ENCODE measurements around the gene FGD3. TPM values are rescaled to one million over a fixed set of nuclear protein-coding genes. Genes with fewer than 3 reads are reported as not detected.

Gene FGD3
- total and polyA plus RNA-seq, 4 donors = 6.1 to 45.9 (median 17.6) TPM

DNA sequence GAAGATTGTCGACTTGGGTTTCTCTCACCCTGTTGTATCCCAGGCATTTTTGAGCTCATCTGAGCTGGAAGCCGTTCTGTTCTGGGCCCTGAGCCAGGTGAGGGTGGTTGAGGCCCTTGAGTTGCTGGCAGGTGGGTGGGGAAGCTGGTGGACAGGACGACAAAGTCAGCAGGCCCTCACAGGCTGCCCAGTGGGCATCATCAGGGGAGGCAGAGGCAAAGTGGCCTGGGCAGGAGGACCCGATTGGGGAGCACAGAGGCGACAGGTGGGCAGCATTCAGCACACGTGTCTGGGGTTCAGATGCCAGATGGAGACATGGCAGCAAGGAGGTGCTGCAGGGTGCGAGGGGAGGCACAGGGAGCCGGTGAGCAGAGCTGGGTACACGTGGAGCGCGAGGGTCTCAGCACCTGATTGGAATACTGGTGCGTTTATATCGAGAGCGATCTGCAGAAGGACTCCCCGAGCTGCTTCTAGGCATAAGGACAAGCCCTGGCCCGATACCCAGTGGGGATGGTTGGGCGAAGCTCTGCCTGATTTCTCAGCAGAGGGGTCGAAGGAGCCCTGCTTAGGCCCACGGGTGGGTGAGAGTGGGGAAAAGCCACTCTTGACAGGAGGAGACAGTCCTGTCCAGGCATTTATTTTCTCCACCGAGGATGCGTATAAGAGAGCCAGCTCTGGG, 62.2 kb downstream of the FGD3 start:
- H3K4me1 ChIP-seq (ENCODE audit: control insufficient read depth in 5 of 5, insufficient read depth in 5 of 5, low read length in 5 of 5) = peaks cover 0 to 5% (median 0%) of the 10 kb centered on the region in 5 donors
- H3K4me3 ChIP-seq = no peak overlapping the region
- no peak overlapping the region for H3K9ac ChIP-seq (ENCODE audit: insufficient read depth in 1 of 2, low read length in 2 of 2)
- TF ChIP-seq, protein P1, sequence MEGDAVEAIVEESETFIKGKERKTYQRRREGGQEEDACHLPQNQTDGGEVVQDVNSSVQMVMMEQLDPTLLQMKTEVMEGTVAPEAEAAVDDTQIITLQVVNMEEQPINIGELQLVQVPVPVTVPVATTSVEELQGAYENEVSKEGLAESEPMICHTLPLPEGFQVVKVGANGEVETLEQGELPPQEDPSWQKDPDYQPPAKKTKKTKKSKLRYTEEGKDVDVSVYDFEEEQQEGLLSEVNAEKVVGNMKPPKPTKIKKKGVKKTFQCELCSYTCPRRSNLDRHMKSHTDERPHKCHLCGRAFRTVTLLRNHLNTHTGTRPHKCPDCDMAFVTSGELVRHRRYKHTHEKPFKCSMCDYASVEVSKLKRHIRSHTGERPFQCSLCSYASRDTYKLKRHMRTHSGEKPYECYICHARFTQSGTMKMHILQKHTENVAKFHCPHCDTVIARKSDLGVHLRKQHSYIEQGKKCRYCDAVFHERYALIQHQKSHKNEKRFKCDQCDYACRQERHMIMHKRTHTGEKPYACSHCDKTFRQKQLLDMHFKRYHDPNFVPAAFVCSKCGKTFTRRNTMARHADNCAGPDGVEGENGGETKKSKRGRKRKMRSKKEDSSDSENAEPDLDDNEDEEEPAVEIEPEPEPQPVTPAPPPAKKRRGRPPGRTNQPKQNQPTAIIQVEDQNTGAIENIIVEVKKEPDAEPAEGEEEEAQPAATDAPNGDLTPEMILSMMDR (IDR thresholded peaks at IDR 0.05; ENCODE audit: control extremely low read depth, extremely low read depth) = no peak
- H3K27ac ChIP-seq (ENCODE audit: low read depth in 1 of 2, low read length in 1 of 2) = no peak overlapping the region
- 87 to 93% methylated on average over 21 of the region's 21 CpGs for WGBS, 2 donors
- no peaks in the 10 kb centered on the region for H3K9me3 ChIP-seq (ENCODE audit: control insufficient read depth in 4 of 4, insufficient read depth in 3 of 4, low read length in 3 of 4)
- H3K36me3 ChIP-seq (ENCODE audit: control insufficient read depth in 4 of 4, insufficient read depth in 4 of 4, low read length in 4 of 4) = peaks cover 0 to 12% (median 0%) of the 10 kb centered on the region in 4 donors
- ATAC-seq (ENCODE audit: insufficient read depth, low FRiP score) (no peak), DNase-seq (no peak)
- H3K27me3 ChIP-seq (ENCODE audit: control insufficient read depth in 3 of 3, insufficient read depth in 3 of 3, low read length in 2 of 3) = no peaks in the 10 kb centered on the region

DNA sequence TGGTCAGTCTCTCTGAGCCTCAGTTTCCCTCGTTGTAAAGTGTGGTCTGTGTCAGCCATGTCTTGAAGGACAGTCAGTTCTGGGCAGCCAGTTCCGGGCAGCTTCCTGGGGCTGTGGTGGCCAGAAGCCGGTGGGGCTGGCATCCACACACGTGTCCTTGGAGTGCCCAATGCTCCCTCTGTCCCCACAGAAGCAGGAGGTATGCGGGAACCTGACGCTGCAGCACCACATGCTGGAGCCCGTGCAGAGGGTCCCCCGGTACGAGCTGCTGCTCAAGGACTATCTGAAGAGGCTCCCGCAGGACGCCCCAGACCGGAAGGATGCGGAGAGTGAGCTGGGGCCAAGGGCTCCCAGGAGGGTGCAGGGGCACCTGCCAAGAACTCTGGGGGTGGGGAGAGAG, 62.7 kb downstream of the FGD3 start:
- Histone ChIP-seq H3K36me3 (ENCODE audit: control insufficient read depth in 4 of 4, insufficient read depth in 4 of 4, low read length in 4 of 4) (peaks cover 0 to 12% (median 0%) of the 10 kb centered on the region in 4 donors), H3K27ac (ENCODE audit: low read depth in 1 of 2, low read length in 1 of 2) (no peak overlapping the region), H3K4me3 (no peak overlapping the region), H3K9ac (ENCODE audit: insufficient read depth in 1 of 2, low read length in 2 of 2) (no peak overlapping the region), H3K4me1 (ENCODE audit: control insufficient read depth in 5 of 5, insufficient read depth in 5 of 5, low read length in 5 of 5) (peaks cover 0 to 5% (median 0%) of the 10 kb centered on the region in 5 donors), H3K27me3 (ENCODE audit: control insufficient read depth in 3 of 3, insufficient read depth in 3 of 3, low read length in 2 of 3) (no peaks in the 10 kb centered on the region), H3K9me3 (ENCODE audit: control insufficient read depth in 4 of 4, insufficient read depth in 3 of 4, low read length in 3 of 4) (no peaks in the 10 kb centered on the region)
- WGBS, 2 donors = 87 to 97% methylated on average over 13 of the region's 13 CpGs
- DNase-seq = no peak
- TF ChIP-seq, protein P1 (IDR thresholded peaks at IDR 0.05; ENCODE audit: control extremely low read depth, extremely low read depth) = no peak
- ATAC-seq (ENCODE audit: insufficient read depth, low FRiP score) = no peak

DNA sequence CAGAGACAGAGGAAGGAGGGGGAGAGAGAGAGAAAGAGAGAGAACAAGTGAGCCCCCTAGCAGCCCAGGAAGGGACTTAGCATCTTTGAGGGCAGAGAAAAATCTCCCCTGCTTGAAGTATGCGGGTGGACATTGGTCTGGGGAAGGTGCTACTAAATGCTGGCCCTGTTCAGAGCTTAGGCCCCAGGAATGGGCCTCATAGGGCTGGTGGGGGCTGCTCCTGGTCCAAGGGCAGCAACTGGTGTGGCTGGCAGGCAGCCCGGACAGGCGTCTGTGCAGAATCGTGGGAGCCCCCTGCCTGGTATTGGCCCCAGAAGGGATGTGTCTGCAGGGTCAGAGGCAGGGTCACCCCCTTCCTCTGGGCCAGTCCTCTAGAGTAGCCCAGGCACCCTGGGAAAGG, 63.4 kb downstream of the FGD3 start:
- WGBS, 2 donors = 80 to 86% methylated on average over 4 of the region's 4 CpGs
- TF ChIP-seq, protein P1 (IDR thresholded peaks at IDR 0.05; ENCODE audit: control extremely low read depth, extremely low read depth) = no peak
- no peak for ATAC-seq (ENCODE audit: insufficient read depth, low FRiP score)

More for the DNA sequence above, 63.4 kb downstream of the FGD3 start:
- H3K4me3 ChIP-seq = no peak overlapping the region
- peaks cover 0 to 14% (median 0%) of the 10 kb centered on the region in 4 donors for H3K36me3 ChIP-seq (ENCODE audit: control insufficient read depth in 4 of 4, insufficient read depth in 4 of 4, low read length in 4 of 4)
- H3K4me1 ChIP-seq (ENCODE audit: control insufficient read depth in 5 of 5, insufficient read depth in 5 of 5, low read length in 5 of 5) = peaks cover 0 to 5% (median 0%) of the 10 kb centered on the region in 5 donors
- no peak overlapping the region for H3K27ac ChIP-seq (ENCODE audit: low read depth in 1 of 2, low read length in 1 of 2)
- no peak overlapping the region for H3K9ac ChIP-seq (ENCODE audit: insufficient read depth in 1 of 2, low read length in 2 of 2)
- no peaks in the 10 kb centered on the region for H3K27me3 ChIP-seq (ENCODE audit: control insufficient read depth in 3 of 3, insufficient read depth in 3 of 3, low read length in 2 of 3)
- DNase-seq = no peak
- no peaks in the 10 kb centered on the region for H3K9me3 ChIP-seq (ENCODE audit: control insufficient read depth in 4 of 4, insufficient read depth in 3 of 4, low read length in 3 of 4)

All from lung (tissue), 12 donors.